SK-MEL-5 (cell line): ENCODE measurements around the gene ARID1B. TPM values are rescaled to one million over a fixed set of nuclear protein-coding genes. Genes with fewer than 3 reads are reported as not detected.

Experiments
- DNase-seq: peaks from one replicate; pipeline ENCODE4 v3.0.0-alpha.2; 2016; ENCODE audit warnings: low read depth, low spot score
- in situ Hi-C: cut with HindIII; loops from 2 replicates; pipeline ENCODE4 v1.10.0; 2016; ENCODE audit warnings: low sequenced_read_pairs, high pct_unique_total_duplicates, low pct_unique_long_range_greater_than_20kb
- total RNA-seq: library from RNA; depleted of rRNA; stranded (reverse); fragments of >200 nt; shearing (Covaris generic); gene quantifications from 2 replicates; pipeline ENCODE4 v1.2.3, GENCODE V29; 2014

ARID1B gene
- total RNA-seq, 1 experiment from 2014 or later = 20.0 TPM

DNA sequence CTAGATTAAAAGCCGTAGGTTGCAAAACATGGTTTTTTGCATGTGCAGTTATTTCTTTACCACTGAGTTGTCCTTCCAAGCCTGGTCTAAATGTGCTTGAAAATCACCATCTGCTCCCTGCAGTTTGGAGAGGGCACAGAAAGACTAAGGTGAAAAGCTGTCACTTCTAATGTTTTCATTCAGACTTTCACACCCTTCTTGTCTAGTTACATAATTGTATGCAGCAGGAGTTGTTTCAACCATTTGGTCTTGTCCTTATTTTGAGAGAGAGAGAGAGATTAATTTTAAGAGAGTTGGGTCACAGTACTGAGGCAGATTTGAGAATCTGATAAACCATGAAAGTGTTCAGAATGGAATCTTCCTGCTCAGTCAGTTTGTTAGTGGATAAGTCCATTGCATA lies 82.5 kb downstream of the ARID1B start:
- in situ Hi-C loops = no loop called here
- no peak for DNase-seq

DNA sequence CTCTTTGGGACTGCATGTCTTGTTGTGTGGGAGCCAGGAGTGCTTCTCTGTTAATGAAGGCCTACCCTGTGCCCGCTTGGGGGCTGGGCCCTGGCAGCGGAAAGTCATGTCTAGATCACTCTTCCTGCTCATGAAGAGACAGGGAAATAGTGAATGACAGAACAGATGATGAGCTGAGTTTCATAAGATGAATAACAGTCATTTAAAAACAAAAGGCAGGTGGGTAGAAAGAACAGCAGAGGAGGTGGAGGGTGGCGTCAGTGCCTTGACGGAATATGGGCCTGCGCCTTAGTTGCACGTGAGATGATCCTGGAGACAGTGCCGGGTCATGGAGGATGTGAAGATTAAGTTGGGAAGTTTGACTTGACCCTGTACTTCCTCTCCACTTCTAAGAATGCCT lies 85.5 kb downstream of the ARID1B start:
- in situ Hi-C loops = no loop called here
- no peak for DNase-seq

GRCh38 chr6:156863504-156863903 lies 86.3 kb downstream of the ARID1B start:
- no peak for DNase-seq

GRCh38 chr6:156864557-156864956 lies 87.4 kb downstream of the ARID1B start:
- in situ Hi-C loops = no loop called here

More at GRCh38 chr6:156863504-156863903, 86.3 kb downstream of the ARID1B start:
- in situ Hi-C loops = no loop called here

DNA sequence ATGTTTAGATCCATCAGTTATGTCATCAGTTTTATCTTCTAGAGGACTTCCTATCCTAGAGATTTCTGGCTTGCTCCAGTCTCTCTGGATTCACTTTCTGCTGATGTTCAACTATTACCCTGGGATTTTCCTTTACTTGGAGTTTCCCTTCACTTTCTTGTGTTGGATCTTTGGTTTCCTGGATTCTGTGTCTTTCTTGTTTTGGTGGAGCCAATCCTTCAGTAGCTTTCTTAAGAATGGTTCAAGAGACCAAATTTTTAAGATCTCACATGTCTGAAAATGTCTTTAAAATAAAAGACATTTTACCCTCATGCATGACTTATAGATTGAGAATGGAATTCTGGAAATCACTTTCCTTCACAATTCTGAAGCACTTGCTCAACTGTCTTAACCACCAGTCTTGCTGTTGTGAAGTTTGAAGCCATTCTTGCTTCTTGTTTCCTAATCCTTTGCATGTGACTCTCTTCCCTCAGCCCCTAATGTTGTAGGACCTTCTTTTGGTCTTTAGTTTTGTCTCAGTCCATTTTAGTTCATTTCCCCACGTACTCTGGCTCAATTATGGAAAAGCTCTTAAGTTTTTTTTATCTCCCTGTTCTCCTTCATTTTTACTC lies 87.9 kb downstream of the ARID1B start:
- in situ Hi-C loops = no loop called here
- no peak for DNase-seq

More at GRCh38 chr6:156864557-156864956, 87.4 kb downstream of the ARID1B start:
- DNase-seq = no peak

DNA sequence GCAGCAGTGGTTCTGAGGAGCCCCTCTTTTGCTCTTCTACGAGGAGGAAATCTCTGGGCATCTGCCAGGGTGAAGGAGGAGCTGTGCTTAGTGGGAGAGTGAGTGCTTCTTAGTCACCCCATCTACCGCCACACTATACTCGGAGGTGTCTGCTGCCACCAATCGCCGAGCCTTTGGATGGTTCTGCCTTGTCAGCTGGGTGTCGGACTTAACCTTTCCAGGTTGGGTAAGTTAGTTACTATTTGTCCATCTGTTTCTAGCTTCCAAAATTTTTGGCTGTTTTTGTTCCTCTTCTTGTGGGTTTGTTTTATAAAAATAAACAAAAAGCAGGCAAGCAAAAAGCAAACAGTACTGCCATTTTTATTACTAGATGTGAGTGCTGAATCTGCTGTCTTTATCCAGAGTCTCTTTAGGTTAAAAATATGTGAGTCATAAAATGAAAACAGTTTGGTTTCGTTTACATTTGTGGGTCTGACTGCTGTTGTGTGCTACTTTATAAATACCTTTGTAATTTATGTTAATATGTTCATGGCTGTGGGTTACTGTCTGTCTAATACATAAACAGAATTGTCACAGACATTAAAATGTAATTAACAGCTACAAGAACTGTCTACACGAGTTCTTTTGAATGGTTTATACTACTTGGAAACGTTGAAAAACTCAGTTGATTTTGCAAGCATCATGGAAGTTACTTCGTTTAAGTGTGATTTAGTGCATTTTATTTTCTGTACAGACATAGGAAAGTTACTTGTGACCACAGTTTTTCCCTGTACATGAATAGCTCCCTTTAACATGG lies 89.2 kb downstream of the ARID1B start:
- in situ Hi-C loops = no loop called here

DNA sequence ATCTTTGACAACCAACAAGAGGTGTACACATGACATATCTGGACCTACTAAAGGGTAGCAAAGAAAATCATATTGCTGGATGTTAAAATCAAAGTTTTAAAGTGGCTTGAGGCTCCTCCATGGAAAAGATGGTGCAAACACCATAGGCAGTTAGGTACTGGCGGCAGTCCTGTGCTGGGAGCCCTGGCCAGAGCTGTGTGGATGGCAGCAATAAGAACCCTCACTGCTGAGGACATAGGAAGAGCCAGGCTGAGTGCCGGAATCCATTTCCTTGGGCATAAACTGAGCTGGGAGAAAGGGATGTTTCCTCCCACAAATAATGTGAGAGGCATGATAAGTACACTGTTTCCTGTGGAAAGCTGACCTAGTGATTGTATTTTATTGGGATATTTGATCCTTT lies 89.9 kb downstream of the ARID1B start:
- DNase-seq = no peak
- in situ Hi-C loops = no loop called here

More for the DNA sequence above, 89.2 kb downstream of the ARID1B start:
- DNase-seq = peak; percentile 18

DNA sequence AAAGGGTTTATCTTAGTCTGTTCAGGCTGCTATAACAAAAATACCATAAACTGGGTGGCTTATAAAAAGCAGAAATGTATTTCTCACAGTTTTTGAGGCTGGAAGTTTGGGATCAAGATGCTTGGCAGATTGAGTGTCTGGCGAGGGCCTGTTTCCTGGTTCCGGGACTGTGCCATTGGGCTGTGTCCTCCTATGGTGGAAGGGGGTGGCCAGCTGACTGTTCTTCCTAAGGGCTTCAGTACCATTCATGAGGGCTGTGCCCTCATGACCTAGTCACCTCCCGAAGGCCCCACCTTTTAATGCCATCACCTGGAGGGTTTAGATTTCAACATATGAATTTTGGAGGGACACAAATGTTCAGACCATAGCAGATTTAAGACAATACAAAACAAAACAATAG lies 91.2 kb downstream of the ARID1B start:
- in situ Hi-C loops = no loop called here
- no peak for DNase-seq

- in situ Hi-C loops = no loop called here
- DNase-seq = no peak
These were observed 92.8 kb downstream of the ARID1B start for GRCh38 chr6:156869980-156870398.

GRCh38 chr6:156870924-156871539 lies 93.9 kb downstream of the ARID1B start:
- no peak for DNase-seq
- in situ Hi-C loops = no loop called here

DNA sequence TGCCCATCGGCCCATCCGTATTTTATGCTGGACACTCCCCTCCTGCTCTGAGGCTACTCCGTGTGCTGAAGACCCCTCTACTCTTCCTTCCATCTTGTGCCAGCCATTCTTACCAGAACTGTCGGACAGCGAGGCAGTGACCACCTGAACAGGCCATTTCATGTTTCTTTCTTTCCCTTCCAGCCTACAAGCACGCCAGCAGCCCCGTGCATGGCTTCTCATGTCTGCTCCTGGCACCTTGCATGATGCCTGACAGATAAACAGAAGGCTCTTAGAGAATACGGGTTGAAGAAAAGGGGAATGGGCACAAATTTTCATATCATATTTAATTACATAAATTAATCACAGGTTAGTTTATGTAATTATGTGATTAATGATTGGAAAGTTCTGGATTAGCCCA lies 95.7 kb downstream of the ARID1B start:
- in situ Hi-C loops = no loop called here
- DNase-seq = no peak

DNA sequence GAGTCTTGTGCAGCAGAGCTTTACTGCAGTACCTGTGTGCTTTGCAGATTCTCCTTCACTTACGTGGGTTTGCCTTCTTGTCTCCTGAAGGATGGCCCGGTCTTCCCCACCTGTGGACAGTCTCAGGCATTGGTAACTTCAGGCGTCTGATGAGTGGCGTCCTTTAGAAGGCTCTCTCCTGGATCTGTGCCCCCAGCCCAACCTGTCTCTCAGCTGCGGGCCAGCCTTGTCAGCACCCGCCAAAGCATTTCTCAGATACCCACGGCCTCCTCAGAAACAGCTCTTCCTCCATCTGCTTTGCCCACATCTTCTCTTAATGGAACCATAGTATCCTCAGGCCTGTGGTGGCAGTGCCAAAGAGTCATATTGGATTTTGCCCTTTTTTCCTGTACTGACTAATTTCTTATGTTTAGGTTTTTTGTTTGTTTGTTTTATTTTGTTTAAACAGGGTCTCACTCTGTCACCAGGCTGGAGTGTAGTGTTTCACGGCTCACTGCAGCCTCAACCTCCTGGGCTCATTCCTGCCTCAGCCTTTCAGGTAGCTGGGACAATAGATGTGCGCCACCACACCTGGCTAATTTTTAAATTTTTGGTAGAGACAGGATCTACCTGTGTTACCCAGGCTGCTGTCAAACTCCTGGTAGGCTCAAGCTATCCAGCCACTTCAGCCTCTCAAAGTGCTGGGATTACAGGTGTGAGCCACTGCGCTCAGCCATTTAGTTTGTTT lies 96.6 kb downstream of the ARID1B start:
- in situ Hi-C loops = no loop called here

DNA sequence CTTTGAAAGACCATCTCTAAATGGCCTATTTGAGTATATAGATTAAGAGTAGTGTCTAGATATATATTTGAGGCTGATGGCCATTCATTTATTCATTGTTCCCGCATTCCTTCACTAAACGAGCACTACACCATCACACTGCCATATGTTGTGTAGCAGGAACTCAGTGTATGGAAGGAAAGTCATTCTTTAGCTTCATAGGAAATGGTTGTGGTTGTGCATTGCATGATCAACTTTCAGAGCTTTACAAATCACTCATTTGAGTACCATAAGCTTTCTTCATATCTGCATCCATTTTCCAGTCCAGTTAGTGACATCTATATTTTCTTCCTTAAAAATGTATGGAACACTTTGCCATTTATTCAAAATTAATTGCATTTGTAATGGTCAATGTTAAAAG lies 97.9 kb downstream of the ARID1B start:
- in situ Hi-C loops = no loop called here
- no peak for DNase-seq

More for the DNA sequence above, 96.6 kb downstream of the ARID1B start:
- DNase-seq = no peak

GRCh38 chr6:156876302-156876701 lies 99.1 kb downstream of the ARID1B start:
- in situ Hi-C loops = no loop called here
- DNase-seq = peak; percentile 53

DNA sequence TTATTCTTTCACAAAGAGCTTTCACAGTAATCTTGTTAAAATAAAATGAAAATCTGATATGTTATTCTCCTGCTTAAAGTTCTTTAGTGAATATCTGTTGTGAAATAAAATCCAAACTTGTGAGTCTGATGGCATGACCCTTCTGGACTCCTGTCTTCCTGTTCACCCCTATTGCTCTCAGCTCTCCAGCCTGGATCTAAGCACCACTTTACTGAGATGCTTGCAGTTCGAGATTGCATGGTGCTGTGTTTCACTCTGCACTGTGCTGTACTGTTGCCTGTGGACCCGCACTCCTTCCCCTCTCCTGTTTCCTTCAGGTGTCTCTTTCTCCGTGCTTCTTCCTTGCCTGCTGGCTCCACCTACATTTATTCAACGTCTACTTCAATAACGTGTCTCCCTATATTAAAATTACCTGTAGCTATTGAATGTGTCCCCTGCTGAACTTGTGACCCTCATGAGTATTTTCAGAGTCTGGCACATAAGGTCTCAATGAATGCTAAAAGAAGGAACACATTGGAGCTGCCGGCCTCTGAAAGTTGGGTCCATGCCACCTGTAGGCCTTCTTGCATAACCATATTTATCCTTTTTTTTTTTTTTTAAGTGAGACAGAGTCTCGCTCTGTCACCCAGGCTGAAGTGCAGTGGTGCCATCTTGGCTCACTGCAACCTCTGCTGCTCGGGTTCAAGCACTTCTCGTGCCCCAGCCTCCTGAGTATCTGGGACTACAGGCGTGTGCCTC lies 100.1 kb downstream of the ARID1B start:
- no peak for DNase-seq
- in situ Hi-C loops = no loop called here

DNA sequence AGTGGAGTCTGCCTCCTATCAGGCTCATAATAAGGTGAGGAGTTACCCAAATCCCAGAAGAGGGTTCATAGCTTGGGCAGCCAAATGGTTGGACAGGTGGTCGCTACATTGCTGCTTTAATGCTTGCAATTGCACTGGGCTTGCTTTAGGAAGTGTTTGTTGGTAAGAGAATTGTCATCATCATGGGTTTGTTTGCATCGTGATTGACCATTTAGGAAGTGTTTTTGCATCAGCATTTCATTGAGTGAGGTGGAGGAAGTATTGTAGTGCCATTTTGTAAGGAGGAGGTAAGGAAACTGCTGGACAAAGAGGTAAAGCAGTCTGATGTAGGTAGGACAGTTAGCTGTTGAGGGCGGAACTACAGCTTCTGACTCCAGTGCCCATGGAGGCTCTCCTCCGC lies 101.5 kb downstream of the ARID1B start:
- DNase-seq = no peak
- in situ Hi-C loops = no loop called here

- in situ Hi-C loops = no loop called here
- no peak for DNase-seq
These were observed 102.0 kb downstream of the ARID1B start for GRCh38 chr6:156879186-156879585.
